NCI-H460 (cell line): ENCODE data around the gene IL4R. TPM values are rescaled to one million over a fixed set of nuclear protein-coding genes. Genes with fewer than 3 reads are reported as not detected.
"Not testable (repeated sequence)": the region's sequence is repeated elsewhere in the genome, so short reads cannot be mapped to it uniquely, and the experiment has no call there.

ENCODE experiments used
- DNase-seq: peaks from one replicate; pipeline ENCODE4 v3.0.0-alpha.2; 2016; ENCODE audit warnings: low read depth; ENCODE audit errors: extremely low read depth
- total RNA-seq: library from RNA; depleted of rRNA; stranded (reverse); fragments of >200 nt; shearing (Covaris generic); gene quantifications from 2 replicates; pipeline ENCODE4 v1.2.3, GENCODE V29; 2014

The IL4R gene
- total RNA-seq, 1 experiment from 2014 or later, result 5.1 TPM

DNA sequence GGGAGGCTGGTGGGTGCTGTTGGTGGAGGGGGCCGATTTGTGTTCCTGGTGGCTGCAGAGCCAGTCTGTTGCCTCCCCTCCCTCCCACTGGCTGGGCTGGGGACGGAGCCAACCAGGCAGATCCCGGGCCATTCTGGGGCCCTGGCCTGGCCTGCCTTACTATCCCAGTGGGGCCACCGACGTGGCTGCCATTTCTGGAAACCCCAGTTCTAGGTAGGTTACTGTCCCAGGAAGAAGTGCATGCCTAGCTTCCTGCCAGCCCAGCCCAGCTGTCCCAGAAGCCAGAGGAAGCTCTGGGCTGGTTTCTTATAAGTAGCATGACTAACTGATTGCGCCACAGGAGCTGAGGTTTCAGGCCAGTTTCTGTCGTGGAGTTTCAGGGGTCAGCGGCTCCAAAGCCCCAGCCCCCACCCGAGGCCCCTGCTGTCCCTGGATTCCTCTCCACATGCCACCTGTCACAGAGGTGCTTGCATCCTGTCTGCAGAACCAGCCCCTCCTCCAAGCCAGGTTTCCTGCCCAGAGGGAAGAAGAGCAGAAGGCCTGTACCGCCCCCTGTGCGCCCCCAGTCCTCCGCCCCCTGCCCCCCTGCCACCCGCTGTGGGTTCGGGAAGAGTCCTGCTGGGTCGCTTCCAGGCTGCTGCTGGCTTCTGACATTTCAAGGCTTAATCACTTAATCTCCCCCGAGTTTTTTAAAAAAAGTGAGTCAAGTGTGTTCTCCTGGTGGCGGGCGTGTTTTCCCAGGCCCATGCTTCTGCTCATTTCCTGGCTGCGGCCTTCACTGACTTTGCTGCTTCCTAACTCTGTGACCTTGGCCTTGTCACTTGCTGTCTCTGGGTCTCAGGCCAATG lies 13.2 kb downstream of the IL4R start:
- DNase-seq, result no peak

DNA sequence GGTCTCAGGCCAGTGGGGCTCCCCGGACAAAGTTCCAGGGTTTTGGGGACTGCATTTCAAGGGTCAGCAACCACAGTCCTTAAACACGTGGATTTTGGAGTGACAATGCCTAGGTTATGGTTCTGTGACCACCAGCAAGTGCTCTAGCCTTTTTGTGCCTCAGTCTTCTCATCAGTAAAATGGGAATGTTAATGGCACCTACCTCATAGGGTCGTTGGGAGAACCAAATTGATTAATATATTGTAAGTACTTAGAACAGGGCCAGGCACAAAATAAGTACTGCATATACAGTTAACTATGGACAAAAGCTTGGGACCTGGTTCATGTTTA lies 13.8 kb downstream of the IL4R start:
- DNase-seq, result no peak

DNA sequence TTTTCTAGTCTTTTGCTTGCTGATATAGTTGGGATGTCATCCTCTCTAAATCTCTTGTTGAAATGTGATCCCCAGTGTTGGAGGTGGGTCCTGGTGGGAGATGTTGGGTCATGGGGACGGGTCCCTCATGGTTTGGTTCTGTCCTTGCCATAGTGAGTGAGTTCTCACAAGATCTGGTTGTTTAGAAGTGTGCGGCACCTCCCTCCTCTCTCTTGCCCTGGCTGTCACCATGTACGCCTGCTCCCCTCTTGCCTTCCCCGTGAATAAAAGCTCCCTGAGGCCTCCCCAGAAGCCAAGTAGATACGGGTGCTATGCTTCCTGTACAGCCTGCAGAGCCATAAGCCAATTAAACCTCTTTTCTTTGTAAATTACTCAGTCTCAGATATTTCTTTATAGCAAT lies 15.2 kb downstream of the IL4R start:
- no peak for DNase-seq

DNA sequence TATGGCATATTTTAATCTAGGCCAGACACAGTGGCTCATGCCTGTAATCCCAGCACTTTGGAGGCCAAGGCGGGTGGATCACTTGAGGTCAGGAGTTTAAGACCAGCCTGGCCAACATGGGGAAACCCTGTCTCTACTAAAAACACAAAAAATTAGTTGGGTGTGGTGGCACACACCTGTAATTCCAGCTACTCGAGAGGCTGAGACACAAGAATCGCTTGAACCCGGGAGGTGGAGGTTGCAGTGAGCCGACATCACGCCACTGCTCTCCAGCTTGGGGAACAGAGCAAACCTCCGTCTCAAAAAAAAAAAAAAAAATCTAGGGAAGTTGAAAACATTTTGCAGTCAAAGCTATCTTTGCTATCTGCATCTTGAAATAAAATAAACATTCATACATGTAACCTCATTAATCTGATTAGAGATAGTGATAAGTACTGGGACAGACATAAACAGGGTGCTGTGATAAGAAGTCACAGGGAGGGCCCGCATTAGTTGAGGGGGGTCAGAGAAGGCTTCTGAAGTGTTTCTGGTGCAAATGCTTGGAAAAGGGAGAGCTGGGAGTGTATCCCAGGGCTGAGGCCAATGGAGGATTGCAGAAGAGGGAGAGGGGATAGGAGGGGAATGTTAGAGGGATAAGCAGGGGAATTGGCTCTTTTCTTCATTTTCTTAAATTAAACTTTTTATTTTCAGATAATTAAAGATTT lies 15.8 kb downstream of the IL4R start:
- not testable (repeated sequence) for DNase-seq

DNA sequence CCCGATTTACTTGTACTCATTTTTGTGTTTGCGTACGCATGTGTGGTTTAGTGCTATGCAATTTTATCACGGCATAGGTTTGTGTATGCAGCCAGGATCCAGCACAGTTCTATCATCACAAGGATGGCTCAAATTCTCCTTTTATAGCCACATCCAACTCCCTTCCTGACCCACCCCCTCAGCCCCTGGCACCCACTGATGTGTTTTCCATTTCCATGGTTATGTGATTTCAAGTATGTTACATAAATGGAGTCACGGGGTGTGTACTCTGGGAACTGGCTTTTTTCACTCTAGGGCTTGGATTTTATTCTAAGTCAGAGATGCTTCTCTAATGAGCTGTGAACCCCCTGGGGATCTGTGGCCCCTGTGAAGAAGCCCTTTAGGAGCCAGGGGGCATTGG lies 16.8 kb downstream of the IL4R start:
- DNase-seq, result no peak

DNA sequence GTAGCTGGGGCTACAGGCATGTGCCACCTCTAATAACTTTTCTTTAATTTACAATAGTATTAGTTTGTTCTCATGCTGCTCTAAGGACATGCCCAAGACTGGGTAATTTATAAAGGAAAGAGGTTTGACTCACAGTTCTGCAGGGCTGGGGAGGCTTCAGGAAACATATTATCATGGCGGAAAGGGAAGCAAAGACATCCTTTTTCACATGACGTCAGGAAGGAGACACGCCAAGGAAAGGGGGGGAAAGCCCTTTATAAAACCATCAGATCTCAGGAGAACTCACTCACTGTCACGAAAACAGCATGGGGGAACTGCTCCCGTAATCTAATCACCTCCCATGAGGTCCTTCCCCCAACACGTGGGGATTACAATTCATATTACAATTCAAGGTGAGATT lies 18.3 kb downstream of the IL4R start:
- DNase-seq, result no peak

DNA sequence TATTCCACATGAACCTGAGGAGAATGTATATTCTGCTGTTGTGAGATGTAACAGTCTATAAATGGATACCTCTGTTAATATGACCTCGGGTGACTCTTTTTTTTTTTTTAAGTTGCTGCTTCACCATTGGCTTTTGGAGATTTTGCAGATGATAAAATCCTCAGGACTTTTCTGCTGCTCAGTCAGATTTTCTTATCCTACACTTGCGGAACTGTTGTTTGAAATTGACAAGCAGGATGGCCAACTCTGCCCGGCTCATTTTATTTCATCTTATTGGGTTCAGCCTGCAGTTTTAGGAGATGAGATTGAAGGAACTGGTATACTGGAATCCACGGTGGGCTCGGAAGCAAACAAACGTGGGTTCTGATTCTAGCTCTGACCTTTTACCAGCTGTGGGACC lies 19.3 kb downstream of the IL4R start:
- DNase-seq, result no peak

DNA sequence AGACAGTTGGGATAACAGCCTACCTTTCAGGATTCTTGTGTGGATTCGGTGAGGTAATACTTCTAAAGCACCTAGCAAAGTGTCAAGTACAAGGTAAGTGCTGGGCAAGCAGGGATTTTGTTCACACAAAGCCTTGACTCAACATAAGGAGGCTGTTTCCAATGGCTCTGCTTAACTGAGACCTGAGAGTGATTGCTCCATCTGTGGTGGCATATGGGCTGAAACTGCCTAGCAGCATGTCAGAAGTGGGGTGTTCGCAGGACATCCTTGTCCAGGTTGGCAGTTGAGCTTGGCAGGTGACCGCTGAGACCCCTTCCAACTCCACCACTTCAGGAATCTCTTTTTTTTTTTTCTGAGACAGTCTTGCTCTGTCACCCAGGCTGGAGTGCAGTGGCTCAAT lies 19.8 kb downstream of the IL4R start:
- DNase-seq, result no peak

DNA sequence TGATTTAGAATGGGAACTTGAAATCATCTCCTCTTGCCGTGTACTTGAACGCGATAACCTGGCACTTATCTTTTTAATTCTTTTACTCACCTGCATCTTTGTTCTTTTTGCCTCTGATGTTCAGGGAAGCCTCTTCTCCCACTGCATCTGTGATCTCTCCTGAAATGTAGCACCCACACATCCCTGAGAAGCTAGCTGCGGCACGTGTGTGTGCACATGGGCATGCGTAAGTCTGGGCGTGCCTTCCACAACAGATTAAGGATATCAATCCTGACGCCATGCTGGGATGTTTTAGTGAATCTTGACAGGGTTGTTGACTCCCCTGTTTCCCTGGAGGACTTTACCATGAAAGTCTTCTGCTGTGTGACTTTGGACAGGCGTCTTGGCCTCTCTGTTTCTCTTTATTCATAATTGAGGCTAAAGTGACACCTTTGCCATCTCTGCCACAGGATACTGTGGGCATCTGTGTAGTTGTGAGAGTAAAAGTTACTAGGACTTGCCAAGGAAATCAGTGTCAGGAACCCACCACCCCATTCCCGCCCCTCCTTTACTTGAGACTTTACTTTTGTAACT lies 20.5 kb downstream of the IL4R start:
- DNase-seq, result no peak

DNA sequence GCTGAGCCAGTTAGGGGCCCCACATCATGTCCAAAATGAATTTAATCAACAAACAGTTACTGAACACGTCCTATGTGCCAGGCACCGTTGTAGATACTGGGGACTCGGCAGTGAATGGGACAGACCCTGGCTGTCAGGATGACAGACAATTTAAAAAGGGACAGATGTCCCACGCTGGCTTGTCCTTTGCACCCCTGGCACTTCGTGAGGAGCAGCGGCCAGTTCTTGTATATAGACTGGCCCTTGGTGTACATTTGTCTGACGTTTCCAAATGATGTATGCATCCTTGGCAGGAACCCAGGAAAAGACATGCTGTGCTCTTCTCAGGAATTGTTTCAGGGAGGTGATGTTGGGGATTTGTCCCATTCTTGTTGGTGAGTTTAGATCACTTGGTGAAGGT lies 21.1 kb downstream of the IL4R start:
- no peak for DNase-seq

DNA sequence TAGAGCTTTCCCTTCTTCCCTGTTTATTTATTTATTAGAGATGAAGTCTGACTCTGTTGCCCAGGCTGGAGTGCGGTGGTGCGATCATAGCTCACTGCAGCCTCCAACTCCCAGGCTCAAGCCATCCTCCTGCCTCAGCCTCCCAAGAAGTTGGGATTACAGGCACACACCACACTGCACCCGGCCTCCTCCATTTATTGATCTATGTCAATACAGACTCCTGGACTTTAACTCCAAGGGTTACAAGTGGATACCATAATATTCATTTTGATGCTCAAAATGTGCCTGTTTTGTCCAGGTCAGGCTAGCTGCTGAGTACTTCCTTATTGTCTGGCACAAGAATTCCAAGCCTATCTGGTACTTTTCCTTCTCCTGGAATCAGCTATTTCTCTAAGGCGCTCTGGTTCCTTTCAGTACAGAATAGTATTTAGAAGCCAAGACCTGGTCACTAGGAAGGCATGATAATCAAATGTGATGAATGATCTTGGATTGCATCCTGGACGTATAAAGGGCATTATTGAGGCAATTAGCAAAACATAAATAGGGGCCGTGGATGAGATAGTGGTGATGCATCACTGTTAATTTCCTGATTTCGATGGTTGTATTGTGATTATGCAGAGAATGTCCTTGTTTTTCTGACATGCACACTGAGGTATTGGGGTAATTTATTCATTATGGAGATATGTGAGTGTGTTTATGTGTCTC lies 21.7 kb downstream of the IL4R start:
- DNase-seq, result no peak

DNA sequence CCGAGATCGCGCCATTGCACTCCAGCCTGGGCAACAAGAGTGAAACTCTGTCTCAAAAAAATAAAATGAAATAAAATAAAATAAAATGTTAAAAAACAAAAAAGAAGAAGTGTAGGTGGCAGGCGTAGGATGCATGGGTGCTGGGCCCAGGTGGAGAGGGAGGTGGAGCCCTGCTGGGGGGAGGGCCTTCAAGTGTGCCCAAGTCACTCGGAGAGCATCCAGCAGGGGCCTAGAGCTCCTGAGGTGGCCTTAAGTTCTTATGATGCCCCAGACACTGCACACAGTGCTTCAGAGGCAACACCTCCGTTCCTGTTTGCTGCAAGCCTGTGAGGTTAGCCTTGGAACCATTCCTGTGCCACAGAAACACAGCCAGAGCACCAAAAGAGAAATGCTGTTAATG lies 23.2 kb downstream of the IL4R start:
- no peak for DNase-seq

DNA sequence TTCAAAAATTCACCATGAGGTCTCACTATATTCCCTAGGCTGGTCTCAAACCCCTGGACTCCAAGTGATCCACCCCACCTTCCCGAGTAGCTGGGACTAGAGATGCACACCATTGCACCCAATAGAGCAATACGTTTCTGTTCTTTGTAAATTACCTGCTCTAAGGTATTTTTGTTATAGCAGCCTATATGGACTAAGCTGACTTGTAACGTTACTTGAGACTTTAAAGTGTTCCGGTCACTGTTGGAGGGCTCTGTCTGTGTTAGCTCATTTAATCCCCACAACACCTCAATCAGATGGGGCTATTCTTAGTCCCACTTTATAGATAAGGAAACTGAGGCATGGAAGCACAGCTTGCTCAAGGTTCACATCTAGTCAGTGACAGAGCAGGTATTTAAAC lies 25.4 kb downstream of the IL4R start:
- DNase-seq, result no peak

DNA sequence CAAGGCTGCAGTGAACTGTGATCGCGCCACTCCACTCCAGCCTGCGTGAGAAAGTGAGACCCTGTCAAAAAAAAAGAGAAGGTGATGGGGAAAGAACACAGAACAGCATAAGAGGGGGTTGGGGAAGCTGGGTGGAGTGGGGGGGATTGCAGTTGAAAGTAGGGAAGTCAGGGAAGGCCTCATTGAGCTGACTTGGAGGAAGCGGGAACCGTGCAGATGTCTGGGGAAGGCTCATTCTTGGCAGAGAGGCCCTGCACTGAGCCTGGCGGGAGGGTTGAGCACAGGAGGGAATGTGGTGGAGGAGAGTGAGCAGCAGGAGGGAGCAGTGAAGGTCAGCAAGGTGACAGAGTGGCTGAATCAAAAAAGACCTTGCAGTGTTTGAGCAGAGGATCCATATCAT lies 26.9 kb downstream of the IL4R start:
- DNase-seq, result no peak

DNA sequence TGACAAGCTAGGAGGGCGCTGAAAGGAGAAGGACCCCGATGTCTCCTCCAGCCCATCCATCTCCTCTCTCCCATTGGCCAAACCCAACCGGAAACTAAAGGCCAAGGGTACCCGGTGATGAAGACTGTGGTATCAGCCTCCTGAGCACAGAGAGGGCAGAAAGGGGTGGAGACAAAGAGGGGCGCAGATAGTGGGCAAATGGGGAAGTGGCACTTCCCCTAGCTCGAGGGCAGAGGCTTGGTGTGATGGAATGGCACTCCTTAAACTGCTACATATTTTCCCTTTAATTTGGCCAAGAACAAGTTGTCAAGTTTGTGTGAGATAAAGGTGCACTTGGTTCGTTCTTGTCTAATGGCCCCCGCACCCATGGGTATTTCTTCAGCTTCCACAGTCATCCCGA lies 27.8 kb downstream of the IL4R start:
- DNase-seq, result no peak

DNA sequence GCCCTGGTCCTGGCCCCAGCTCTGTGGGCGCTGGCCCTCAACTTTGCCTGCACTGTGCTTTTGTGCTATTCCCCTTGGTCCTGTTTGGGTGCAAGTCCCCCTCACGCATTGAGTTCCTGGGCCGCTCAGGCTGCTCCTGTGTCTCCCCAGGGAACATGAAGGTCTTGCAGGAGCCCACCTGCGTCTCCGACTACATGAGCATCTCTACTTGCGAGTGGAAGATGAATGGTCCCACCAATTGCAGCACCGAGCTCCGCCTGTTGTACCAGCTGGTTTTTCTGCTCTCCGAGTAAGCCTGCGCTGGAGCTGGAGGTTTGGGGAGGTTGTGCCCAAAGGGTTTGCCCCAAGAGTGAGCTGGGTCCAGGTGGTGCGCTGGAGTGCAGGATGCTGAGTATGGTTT lies 28.2 kb downstream of the IL4R start:
- no peak for DNase-seq

DNA sequence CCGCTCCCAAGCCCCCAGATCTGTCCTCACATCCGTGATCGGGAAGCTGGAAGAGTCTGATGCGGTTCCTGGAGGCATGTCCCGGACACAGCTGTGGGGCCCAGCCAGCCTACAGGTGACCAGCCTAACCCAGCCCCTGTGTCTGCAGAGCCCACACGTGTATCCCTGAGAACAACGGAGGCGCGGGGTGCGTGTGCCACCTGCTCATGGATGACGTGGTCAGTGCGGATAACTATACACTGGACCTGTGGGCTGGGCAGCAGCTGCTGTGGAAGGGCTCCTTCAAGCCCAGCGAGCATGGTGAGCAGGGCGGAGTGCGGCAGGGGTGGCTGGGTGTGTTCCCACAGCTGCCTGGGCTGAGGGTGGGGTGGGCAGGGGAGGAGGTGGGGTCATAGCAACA lies 30.9 kb downstream of the IL4R start:
- no peak for DNase-seq

DNA sequence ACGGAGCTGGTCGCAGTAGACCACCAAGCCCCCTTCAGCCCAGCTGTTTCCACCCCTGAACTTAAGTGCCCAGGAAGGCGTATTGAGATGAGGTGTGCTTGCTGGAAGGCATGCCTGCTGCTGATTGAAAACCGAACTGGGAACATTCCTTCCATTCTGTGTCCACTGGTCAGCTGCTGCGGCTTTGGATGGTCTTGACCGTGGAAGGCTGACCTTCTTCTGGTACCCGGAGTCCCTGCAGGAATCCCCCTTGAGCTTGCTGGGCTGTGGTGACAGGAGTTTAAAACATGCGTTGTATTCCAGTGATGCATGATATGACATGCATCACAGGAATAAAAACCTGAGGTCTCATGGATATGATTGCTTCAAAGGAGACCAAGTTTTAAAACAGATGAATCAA lies 31.4 kb downstream of the IL4R start:
- DNase-seq, result no peak

DNA sequence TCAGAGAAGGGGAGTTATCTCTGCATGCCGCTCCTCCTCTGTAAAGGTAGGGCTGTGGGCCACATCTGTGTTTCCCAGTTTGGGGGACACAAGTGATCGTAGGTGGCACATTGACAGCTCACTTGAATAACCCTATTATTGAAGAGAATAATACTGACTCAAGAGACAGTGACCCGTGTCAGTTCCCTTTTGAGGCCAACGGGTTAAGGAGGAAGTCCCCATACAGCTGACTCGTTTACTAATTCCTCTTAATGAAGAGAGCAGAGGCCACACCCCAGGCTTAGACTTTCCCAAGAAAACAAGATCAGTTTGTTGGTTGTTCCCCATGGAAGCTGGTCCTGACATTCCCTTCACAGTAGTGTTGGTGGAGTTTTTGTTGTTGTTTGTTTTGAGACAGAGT lies 33.0 kb downstream of the IL4R start:
- DNase-seq, result no peak

DNA sequence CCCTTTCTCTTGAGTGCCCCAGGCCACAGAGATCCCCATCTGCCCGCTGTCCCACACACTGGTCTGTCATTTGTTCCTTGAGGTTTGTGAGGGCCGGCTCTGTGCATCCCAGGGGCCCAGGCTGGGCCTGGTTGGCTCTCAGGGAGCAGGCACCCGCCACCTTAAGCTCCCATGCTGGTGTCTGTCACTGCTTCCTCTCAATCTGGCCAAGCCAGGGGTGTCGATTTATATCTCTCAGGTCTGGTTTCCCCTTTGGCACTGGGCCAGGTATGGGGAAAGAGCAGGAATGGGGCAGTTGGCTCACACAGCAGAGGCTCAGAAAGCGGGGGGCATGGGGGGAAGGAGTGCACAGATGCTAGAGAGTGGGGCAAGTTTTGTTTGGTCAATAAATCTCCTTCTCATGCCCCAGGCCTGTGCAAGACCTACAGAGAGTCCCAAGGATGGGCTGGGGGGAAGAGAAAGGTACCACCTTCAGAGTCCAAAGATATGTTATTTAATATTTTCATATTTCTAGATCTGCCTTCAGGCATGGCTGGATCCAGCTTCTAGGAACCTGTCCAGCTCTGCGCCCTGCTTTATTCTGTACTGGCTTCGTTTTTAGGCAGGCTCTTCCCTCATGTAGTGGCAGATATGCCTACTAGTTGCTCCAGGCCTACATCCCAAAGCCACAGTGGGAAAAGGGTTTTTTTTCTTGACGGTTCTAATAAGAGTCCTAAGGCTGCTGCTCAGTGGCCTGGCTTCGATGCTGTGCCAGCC lies 34.3 kb downstream of the IL4R start:
- DNase-seq, result no peak

DNA sequence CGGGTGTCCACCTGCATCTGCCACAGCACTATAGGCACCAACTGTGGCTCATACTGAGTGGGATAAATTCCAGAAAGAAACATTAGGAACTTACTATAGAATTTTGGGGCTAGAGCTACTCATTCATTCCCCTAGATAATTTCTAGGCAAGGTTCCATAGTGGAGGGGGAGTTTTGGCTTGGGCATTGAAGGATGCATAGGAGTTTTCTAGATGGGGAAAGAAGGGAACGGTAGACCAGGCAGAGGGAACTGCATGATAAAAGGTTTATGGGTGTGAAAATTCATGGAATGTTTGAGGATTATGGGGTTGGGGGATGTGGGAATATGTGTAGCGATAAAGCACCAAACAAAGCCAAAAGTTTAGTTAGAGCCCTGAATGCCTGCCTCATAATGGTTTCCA lies 35.5 kb downstream of the IL4R start:
- DNase-seq, result no peak
